Central memory CD8-positive, alpha-beta T cell (primary cell): ENCODE data around the gene ZNF791.

ENCODE experiments used
- ATAC-seq: fragments of 150-1000 bp; cut with Tn5 transposase; replicated peaks from 2 replicates; pipeline ENCODE4 v1.10.0; 2022; ENCODE audit warnings: mild to moderate bottlenecking, moderate FRiP score, moderate number of reproducible peaks; ENCODE audit not compliant: poor library complexity, severe bottlenecking; ENCODE audit errors: extremely low read depth
- DNase-seq, 2 donors: peaks; one replicate each; pipeline ENCODE4 v3.0.0; 2021; ENCODE audit warnings: low spot score in 2 of 2
- H3K27ac Mint-ChIP-seq: one replicate; pipeline ENCODE4 v1.8.0; 2022; ENCODE audit warnings: low read depth, mild to moderate bottlenecking, moderate library complexity, mixed read lengths
- H3K27me3 Mint-ChIP-seq: one replicate; pipeline ENCODE4 v1.8.0; 2022; ENCODE audit warnings: mixed read lengths
- H3K36me3 Mint-ChIP-seq: one replicate; pipeline ENCODE4 v1.8.0; 2022; ENCODE audit warnings: mild to moderate bottlenecking, moderate library complexity, mixed read lengths; ENCODE audit not compliant: insufficient read depth
- H3K4me1 Mint-ChIP-seq: one replicate; pipeline ENCODE4 v1.8.0; 2022; ENCODE audit warnings: mixed read lengths
- H3K4me3 Mint-ChIP-seq: one replicate; pipeline ENCODE4 v1.8.0; 2022; ENCODE audit warnings: mild to moderate bottlenecking, moderate library complexity, mixed read lengths
- H3K9me3 Mint-ChIP-seq: one replicate; pipeline ENCODE4 v1.8.0; 2022; ENCODE audit warnings: mixed read lengths

The ZNF791 gene

DNA sequence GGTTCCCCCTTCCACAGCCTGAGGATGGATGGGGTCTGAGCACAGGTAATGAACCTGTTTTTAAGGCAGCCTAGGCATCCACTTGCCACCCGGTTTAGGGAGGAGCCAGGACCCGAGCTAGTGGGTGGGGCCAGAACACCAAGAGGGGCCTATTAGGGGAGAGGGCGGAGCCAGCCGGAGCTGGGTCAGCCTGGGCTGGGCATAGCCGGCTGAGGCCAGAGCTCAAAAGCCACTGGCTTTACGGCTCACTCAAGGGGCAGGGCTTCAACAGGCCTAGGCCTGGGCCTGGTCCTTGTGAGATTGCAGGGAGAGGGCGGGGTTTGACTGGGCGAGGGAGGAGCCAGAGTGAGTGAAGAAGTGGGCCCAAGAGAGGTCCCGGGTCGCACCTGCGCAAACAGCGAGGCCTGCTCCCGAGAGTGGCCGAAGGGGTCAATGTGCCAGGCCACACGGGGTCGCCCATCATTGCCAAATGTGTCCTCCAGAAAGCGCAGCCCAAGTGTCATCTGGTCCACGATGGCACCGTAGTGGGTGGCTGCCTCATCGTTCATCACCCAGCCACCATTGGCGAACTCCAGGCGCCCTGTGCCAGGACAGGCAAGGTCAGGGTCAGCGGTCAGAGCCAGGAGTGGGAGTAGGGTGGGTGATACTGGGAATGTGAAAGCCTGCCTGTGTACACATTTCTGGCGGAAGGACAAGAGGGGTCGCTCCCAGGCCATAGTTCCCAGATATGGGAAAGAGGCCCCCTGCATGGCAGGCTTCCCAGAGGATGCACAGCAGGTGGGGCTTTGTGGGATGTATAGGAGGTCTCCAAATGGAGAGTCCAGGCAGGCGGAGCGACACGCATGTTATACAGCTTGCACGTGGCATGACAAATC lies 53.9 kb downstream of the ZNF791 start:
- DNase-seq (no peak), ATAC-seq (no peak)
- H3K4me3 Mint-ChIP-seq = peak overlapping the region; percentile 98

DNA sequence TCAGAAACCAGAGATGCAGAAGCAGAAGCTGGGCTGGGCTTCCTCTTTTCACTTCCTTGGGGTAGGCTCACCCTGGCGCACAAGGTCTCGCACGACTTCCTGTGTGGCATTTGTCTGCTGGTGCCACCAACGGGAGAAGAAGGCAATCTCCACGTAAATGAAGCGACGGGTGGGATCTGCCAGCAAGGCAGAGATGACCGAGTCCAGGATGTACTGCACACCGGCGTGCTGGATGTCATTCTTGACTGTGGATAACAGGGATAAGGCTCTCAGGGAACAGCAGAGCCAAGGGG lies 54.5 kb downstream of the ZNF791 start:
- Mint-ChIP-seq H3K27me3 (no peaks in the 10 kb centered on the region), H3K4me1 (peaks cover 38% of the 10 kb centered on the region), H3K36me3 (peaks cover 42% of the 10 kb centered on the region), H3K9me3 (no peaks in the 10 kb centered on the region), H3K27ac (peak overlapping the region; percentile 95), H3K4me3 (peak overlapping the region; percentile 98)
- DNase-seq = no peak
- ATAC-seq = peak; percentile 34

More for the DNA sequence above, 53.9 kb downstream of the ZNF791 start:
- Mint-ChIP-seq H3K27ac (peak overlapping the region; percentile 95), H3K27me3 (no peaks in the 10 kb centered on the region), H3K36me3 (peaks cover 45% of the 10 kb centered on the region), H3K9me3 (no peaks in the 10 kb centered on the region), H3K4me1 (peaks cover 37% of the 10 kb centered on the region)

DNA sequence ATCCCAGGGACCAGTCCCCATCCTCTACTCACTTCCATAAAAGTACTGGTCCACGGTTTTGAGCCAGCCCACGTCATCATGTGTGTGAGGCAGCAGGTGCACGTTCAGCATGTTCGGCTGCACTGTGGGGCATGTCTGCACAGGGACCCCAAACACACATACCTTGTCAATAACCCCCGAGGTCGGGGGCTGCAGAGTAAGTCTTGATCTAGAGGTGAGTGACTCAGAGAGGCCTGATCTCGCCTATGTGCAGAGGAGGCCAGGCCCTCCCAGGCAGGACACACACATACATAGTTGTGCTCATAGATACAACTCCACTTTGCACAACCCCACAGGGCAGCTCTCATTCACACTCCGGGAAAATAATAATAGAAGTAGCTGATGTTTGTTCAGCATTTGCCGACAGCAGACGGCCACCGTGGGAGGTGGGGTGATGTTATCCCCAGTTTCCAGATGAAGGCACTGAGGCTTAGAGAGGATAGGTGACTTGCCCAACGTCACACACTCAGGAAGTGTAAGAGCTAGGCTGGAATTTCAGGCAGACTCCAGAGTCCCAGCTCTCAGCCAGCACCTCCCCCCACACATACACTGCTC lies 55.0 kb downstream of the ZNF791 start:
- ATAC-seq = peak; percentile 5
- H3K9me3 Mint-ChIP-seq = no peaks in the 10 kb centered on the region
- peaks cover 42% of the 10 kb centered on the region for H3K4me1 Mint-ChIP-seq
- no peaks in the 10 kb centered on the region for H3K27me3 Mint-ChIP-seq
- H3K4me3 Mint-ChIP-seq = peak overlapping the region; percentile 98
- peaks cover 41% of the 10 kb centered on the region for H3K36me3 Mint-ChIP-seq
- peak overlapping the region; percentile 95 for H3K27ac Mint-ChIP-seq
- no peak for DNase-seq

GRCh38 chr19:12666265-12667048 lies 55.7 kb downstream of the ZNF791 start, which contains the start of the genes MAN2B1 and WDR83:
Gene MAN2B1, minus strand, starts transcription at chr19:12666742. Its CDS starts 41 bp downstream, at chr19:12666701.
Gene WDR83, plus strand, starts transcription at chr19:12666807. Its CDS starts 2,984 bp downstream, at chr19:12669791.
- DNase-seq = peak; percentile 49 to 60
- H3K4me1 Mint-ChIP-seq = peaks cover 42% of the 10 kb centered on the region
- peaks cover 34% of the 10 kb centered on the region for H3K36me3 Mint-ChIP-seq

DNA sequence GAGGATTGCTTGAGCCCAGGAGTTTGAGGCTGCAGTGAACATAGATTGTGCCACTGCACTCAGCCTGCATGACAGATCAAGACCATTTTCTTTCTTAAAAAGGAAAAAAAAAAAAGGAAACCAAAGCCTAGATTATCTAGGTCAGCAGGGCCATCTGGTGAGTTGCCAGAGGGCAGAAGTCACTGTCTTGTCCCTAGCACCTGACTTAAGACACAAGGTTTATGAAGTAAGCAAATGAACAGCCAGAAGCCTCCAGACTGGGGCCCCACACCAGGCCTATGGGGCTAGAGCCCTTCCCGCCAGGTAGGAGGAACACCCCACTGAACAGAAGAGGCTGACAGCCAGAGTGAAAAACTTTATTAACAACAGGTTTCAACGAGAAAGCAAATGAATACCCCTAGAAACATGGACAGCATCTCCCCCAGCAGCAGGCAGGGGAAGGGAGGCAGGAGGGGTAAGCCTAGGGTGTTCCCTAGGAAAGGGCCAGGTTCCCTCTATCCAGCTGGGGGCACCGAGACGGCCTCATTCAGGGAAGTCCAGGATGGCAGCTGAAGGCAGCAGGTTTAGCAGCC lies 57.1 kb downstream of the ZNF791 start:
- H3K27me3 Mint-ChIP-seq = no peaks in the 10 kb centered on the region
- peak overlapping the region; percentile 98 for H3K27ac Mint-ChIP-seq
- peaks cover 37% of the 10 kb centered on the region for H3K36me3 Mint-ChIP-seq
- no peaks in the 10 kb centered on the region for H3K9me3 Mint-ChIP-seq
- peaks cover 49% of the 10 kb centered on the region for H3K4me1 Mint-ChIP-seq
- no peak for DNase-seq
- H3K4me3 Mint-ChIP-seq = peak overlapping the region; percentile 96
- no peak for ATAC-seq

More at GRCh38 chr19:12666265-12667048, 55.7 kb downstream of the ZNF791 start, which contains the start of the genes MAN2B1 and WDR83:
- Mint-ChIP-seq H3K4me3 (peak within 1 kb of the TSS; percentile 98), H3K27me3 (no peaks in the 10 kb centered on the region), H3K9me3 (no peaks in the 10 kb centered on the region), H3K27ac (peak within 1 kb of the TSS; percentile 95)
- ATAC-seq = peak; percentile 69

- peaks cover 34% of the 10 kb centered on the region for H3K36me3 Mint-ChIP-seq
Measured at GRCh38 chr19:12668346-12668745, 57.6 kb downstream of the ZNF791 start.

GRCh38 chr19:12668932-12669269 lies 58.2 kb downstream of the ZNF791 start:
- peaks cover 31% of the 10 kb centered on the region for H3K36me3 Mint-ChIP-seq
- peak; percentile 58 to 66 for DNase-seq
- H3K27me3 Mint-ChIP-seq = no peaks in the 10 kb centered on the region
- peak overlapping the region; percentile 98 for H3K27ac Mint-ChIP-seq
- H3K4me3 Mint-ChIP-seq = peak overlapping the region; percentile 96
- H3K9me3 Mint-ChIP-seq = no peaks in the 10 kb centered on the region
- H3K4me1 Mint-ChIP-seq = peaks cover 49% of the 10 kb centered on the region
- peak; percentile 38 for ATAC-seq

More at GRCh38 chr19:12668346-12668745, 57.6 kb downstream of the ZNF791 start:
- peak overlapping the region; percentile 98 for H3K27ac Mint-ChIP-seq
- no peak for ATAC-seq
- no peak for DNase-seq
- peaks cover 49% of the 10 kb centered on the region for H3K4me1 Mint-ChIP-seq
- no peaks in the 10 kb centered on the region for H3K27me3 Mint-ChIP-seq
- no peaks in the 10 kb centered on the region for H3K9me3 Mint-ChIP-seq
- H3K4me3 Mint-ChIP-seq = peak overlapping the region; percentile 96

DNA sequence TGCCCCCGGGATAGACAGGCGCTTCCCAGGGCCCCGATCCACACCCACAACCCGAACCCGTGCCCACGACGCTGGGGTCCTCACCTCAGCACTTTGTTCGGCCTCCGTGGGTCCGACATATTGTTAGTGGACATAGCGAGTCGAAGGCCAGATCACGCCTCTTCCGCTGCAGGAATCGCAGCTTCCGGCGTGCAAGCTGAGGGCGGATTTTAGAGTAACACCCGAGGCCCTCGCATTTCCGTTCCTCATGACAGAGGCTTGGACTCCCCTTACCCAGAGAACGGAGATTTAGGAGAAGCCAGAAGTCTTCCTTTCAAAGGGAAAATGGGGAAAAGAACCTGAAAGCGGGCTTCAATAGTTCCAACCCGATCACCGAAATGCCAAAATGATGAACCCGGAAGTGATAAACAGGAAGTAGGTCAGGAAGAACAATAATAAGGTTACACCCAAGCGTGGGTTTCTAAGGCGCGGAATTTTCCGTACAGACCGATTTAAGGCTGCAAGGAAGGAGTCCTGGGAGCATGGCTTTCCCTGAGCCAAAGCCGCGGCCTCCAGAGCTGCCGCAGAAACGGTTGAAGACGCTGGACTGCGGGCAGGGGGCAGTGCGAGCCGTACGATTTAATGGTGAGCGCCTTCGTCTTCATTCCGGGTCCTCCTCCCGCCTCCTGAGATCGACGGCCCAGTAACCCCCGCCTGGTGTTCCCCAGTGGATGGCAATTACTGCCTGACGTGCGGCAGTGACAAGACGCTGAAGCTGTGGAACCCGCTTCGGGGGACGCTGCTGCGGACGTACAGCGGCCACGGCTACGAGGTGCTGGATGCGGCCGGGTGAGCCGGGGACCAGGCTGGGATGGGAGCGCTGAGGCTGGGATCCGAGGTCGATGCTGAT lies 58.8 kb downstream of the ZNF791 start:
- H3K4me3 Mint-ChIP-seq = peak overlapping the region; percentile 96
- peaks cover 35% of the 10 kb centered on the region for H3K36me3 Mint-ChIP-seq
- peaks cover 53% of the 10 kb centered on the region for H3K4me1 Mint-ChIP-seq
- DNase-seq = peak; percentile 69
- no peak for ATAC-seq
- no peaks in the 10 kb centered on the region for H3K9me3 Mint-ChIP-seq
- H3K27me3 Mint-ChIP-seq = no peaks in the 10 kb centered on the region
- peak overlapping the region; percentile 98 for H3K27ac Mint-ChIP-seq

DNA sequence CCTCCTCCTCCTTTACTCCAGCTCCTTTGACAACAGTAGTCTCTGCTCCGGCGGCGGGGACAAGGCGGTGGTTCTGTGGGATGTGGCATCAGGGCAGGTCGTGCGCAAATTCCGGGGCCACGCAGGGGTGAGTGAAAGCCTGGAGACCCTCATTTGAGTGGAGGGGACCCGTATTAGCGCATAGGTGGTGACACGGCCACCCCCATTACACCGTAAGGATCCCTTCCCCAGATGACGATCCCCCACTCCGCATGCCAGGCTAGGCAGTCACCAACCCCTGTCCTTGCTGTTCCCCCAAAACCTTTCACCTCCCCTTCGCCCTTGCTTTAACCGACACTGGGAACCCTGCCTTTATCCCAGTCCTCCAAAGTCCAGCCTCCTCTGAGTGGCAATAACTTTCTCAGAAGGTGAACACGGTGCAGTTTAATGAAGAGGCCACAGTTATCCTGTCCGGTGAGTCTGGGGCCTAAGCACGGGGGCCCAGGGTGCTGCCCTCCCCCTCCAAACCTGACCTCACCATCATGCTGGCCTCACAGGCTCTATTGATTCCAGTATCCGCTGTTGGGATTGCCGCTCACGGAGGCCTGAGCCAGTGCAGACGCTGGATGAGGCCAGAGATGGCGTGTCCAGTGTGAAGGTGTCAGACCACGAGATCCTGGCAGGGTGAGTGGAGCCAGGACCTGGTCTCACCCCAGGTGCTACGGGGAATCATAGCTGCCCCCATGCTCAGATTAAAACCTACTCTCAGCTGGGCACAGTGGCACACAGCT lies 59.6 kb downstream of the ZNF791 start:
- H3K9me3 Mint-ChIP-seq = no peaks in the 10 kb centered on the region
- no peaks in the 10 kb centered on the region for H3K27me3 Mint-ChIP-seq
- DNase-seq = no peak
- H3K4me3 Mint-ChIP-seq = peak overlapping the region; percentile 96
- ATAC-seq = no peak
- peaks cover 35% of the 10 kb centered on the region for H3K36me3 Mint-ChIP-seq
- H3K27ac Mint-ChIP-seq = peak overlapping the region; percentile 98
- H3K4me1 Mint-ChIP-seq = peaks cover 47% of the 10 kb centered on the region

DNA sequence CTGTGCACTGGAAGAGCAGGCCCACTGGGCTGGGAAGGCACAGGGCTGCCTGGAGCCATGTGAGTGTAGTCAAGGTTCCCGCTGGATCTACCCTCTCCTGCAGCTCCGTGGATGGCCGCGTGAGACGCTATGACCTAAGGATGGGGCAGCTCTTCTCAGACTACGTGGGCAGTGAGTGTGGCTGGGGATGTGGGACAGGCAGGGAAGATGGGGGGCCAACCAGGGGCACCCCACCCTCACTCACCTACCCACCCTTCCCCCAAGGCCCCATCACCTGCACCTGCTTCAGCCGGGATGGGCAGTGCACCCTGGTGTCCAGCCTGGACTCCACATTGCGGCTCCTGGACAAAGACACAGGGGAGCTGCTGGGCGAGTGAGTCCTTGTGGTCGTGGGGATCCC lies 62.0 kb downstream of the ZNF791 start:
- Mint-ChIP-seq H3K36me3 (peaks cover 50% of the 10 kb centered on the region), H3K4me1 (peaks cover 40% of the 10 kb centered on the region), H3K27ac (no peak overlapping the region), H3K9me3 (no peaks in the 10 kb centered on the region), H3K4me3 (no peak overlapping the region), H3K27me3 (no peaks in the 10 kb centered on the region)
- DNase-seq = no peak
- ATAC-seq = no peak

- ATAC-seq (no peak), DNase-seq (no peak)
- H3K4me1 Mint-ChIP-seq = peaks cover 32% of the 10 kb centered on the region
- no peaks in the 10 kb centered on the region for H3K27me3 Mint-ChIP-seq
- no peaks in the 10 kb centered on the region for H3K9me3 Mint-ChIP-seq
- peak overlapping the region; percentile 22 for H3K27ac Mint-ChIP-seq
- no peak overlapping the region for H3K4me3 Mint-ChIP-seq
- H3K36me3 Mint-ChIP-seq = peaks cover 56% of the 10 kb centered on the region
Measured at GRCh38 chr19:12675399-12675798, 64.7 kb downstream of the ZNF791 start.
